GM12878 (cell line): Measurements from ENCODE around the gene STK32B.

ENCODE experiments used
- IKZF2 ChIP-seq, 2 experiments: fragments of 450-650 bp; IDR thresholded peaks; 2 replicates each; pipeline ENCODE4 v1.6.1; 2017; ENCODE audit warnings: mild to moderate bottlenecking in 2 of 2, moderate library complexity in 2 of 2
- NRF1 ChIP-seq: conservative IDR thresholded peaks from 2 replicates; pipeline ENCODE4 v1.6.1; 2011; ENCODE audit warnings: mild to moderate bottlenecking, low read depth, low read length, improper control_type of control experiment
- RAD21 ChIP-seq: IDR thresholded peaks from 2 replicates; pipeline ENCODE4 v1.6.1; 2011; ENCODE audit warnings: mild to moderate bottlenecking, low read depth, low read length, moderate library complexity; ENCODE audit not compliant: insufficient read depth
- RFX5 ChIP-seq: IDR thresholded peaks from 2 replicates; pipeline ENCODE4 v1.6.1; 2011; ENCODE audit warnings: low read depth, low read length, improper control_type of control experiment
- TARDBP ChIP-seq: IDR thresholded peaks from 2 replicates; pipeline ENCODE4 v1.6.1; 2016; ENCODE audit warnings: borderline replicate concordance
- YBX1 ChIP-seq: fragments of 450-650 bp; IDR thresholded peaks from 2 replicates; pipeline ENCODE4 v1.6.1; 2016; ENCODE audit warnings: antibody characterized with exemption
- TF ChIP-seq, protein P1 (sequence below), 3 experiments: IDR thresholded peaks in 2 of 3; conservative IDR thresholded peaks in 1 of 3; 2 replicates each; pipeline ENCODE4 v1.5.1; 2011; ENCODE audit warnings: low read depth in 3 of 3, low read length in 3 of 3, mild to moderate bottlenecking in 3 of 3, control low read depth in 2 of 3, moderate library complexity in 2 of 3, inconsistent platforms in 1 of 3, mixed read lengths in 1 of 3; ENCODE audit not compliant: control insufficient read depth in 2 of 3, insufficient read depth in 1 of 3; ENCODE audit errors: extremely low read depth in 1 of 3
- TF ChIP-seq, protein P2 (sequence below): IDR thresholded peaks from 2 replicates; pipeline ENCODE4 v1.6.1; 2012; ENCODE audit warnings: low read length, inconsistent platforms
- TF ChIP-seq, protein P3 (sequence below): IDR thresholded peaks from 2 replicates; pipeline ENCODE4 v1.6.1; 2012; ENCODE audit warnings: mild to moderate bottlenecking, low read depth, low read length
- TF ChIP-seq, protein P4 (sequence below): IDR thresholded peaks from 2 replicates; pipeline ENCODE4 v1.6.1; 2011; ENCODE audit warnings: low read depth, low read length, improper control_type of control experiment, borderline replicate concordance
- TF ChIP-seq, protein P5 (sequence below): IDR thresholded peaks from 2 replicates; pipeline ENCODE4 v1.6.1; 2011; ENCODE audit warnings: mild to moderate bottlenecking, low read depth, low read length, moderate library complexity; ENCODE audit not compliant: insufficient replicate concordance

DNA sequence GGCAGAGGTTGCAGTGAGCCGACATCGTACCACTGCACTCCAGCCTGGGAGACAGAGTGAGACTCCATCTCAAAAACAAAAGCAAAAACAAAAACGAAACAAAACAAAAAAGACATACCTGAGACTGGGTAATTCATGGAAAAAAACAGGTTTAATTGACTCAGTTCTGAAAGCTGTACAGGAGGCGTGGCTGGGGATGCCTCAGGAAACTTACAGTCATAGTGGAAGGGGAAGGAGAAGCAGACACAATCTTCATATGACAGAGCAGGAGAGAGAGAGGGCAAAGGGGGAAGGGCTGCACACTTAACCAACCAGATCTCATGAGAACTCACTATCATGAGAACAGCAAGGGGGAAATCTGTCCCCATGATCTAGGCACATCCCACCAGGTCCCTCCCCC lies 229.5 kb downstream of the STK32B start:
- TF ChIP-seq TARDBP (no peak), YBX1 (no peak), RFX5 (no peak), NRF1 (no peak), RAD21 (no peak), IKZF2 (IDR thresholded peaks at IDR 0.05) (no peak)
- TF ChIP-seq, protein P1, sequence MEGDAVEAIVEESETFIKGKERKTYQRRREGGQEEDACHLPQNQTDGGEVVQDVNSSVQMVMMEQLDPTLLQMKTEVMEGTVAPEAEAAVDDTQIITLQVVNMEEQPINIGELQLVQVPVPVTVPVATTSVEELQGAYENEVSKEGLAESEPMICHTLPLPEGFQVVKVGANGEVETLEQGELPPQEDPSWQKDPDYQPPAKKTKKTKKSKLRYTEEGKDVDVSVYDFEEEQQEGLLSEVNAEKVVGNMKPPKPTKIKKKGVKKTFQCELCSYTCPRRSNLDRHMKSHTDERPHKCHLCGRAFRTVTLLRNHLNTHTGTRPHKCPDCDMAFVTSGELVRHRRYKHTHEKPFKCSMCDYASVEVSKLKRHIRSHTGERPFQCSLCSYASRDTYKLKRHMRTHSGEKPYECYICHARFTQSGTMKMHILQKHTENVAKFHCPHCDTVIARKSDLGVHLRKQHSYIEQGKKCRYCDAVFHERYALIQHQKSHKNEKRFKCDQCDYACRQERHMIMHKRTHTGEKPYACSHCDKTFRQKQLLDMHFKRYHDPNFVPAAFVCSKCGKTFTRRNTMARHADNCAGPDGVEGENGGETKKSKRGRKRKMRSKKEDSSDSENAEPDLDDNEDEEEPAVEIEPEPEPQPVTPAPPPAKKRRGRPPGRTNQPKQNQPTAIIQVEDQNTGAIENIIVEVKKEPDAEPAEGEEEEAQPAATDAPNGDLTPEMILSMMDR (IDR thresholded peaks at IDR 0.05 in 2 of 3, conservative IDR thresholded peaks at IDR 0.05 in 1 of 3; ENCODE audit: control insufficient read depth in 2 of 3, extremely low read depth in 1 of 3, insufficient read depth in 1 of 3, low read depth in 3 of 3, low read length in 3 of 3): no peak
- TF ChIP-seq, protein P2, sequence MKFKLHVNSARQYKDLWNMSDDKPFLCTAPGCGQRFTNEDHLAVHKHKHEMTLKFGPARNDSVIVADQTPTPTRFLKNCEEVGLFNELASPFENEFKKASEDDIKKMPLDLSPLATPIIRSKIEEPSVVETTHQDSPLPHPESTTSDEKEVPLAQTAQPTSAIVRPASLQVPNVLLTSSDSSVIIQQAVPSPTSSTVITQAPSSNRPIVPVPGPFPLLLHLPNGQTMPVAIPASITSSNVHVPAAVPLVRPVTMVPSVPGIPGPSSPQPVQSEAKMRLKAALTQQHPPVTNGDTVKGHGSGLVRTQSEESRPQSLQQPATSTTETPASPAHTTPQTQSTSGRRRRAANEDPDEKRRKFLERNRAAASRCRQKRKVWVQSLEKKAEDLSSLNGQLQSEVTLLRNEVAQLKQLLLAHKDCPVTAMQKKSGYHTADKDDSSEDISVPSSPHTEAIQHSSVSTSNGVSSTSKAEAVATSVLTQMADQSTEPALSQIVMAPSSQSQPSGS: no peak
- TF ChIP-seq, protein P3, sequence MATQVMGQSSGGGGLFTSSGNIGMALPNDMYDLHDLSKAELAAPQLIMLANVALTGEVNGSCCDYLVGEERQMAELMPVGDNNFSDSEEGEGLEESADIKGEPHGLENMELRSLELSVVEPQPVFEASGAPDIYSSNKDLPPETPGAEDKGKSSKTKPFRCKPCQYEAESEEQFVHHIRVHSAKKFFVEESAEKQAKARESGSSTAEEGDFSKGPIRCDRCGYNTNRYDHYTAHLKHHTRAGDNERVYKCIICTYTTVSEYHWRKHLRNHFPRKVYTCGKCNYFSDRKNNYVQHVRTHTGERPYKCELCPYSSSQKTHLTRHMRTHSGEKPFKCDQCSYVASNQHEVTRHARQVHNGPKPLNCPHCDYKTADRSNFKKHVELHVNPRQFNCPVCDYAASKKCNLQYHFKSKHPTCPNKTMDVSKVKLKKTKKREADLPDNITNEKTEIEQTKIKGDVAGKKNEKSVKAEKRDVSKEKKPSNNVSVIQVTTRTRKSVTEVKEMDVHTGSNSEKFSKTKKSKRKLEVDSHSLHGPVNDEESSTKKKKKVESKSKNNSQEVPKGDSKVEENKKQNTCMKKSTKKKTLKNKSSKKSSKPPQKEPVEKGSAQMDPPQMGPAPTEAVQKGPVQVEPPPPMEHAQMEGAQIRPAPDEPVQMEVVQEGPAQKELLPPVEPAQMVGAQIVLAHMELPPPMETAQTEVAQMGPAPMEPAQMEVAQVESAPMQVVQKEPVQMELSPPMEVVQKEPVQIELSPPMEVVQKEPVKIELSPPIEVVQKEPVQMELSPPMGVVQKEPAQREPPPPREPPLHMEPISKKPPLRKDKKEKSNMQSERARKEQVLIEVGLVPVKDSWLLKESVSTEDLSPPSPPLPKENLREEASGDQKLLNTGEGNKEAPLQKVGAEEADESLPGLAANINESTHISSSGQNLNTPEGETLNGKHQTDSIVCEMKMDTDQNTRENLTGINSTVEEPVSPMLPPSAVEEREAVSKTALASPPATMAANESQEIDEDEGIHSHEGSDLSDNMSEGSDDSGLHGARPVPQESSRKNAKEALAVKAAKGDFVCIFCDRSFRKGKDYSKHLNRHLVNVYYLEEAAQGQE: no peak
- TF ChIP-seq, protein P4, sequence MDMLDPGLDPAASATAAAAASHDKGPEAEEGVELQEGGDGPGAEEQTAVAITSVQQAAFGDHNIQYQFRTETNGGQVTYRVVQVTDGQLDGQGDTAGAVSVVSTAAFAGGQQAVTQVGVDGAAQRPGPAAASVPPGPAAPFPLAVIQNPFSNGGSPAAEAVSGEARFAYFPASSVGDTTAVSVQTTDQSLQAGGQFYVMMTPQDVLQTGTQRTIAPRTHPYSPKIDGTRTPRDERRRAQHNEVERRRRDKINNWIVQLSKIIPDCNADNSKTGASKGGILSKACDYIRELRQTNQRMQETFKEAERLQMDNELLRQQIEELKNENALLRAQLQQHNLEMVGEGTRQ: no peak
- TF ChIP-seq, protein P5, sequence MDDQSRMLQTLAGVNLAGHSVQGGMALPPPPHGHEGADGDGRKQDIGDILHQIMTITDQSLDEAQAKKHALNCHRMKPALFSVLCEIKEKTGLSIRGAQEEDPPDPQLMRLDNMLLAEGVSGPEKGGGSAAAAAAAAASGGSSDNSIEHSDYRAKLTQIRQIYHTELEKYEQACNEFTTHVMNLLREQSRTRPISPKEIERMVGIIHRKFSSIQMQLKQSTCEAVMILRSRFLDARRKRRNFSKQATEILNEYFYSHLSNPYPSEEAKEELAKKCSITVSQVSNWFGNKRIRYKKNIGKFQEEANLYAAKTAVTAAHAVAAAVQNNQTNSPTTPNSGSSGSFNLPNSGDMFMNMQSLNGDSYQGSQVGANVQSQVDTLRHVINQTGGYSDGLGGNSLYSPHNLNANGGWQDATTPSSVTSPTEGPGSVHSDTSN: no peak
